Glutamatergic neuron (in vitro differentiated cells): ENCODE results near the gene SNX32. TPM values are rescaled to one million over a fixed set of nuclear protein-coding genes. Genes with fewer than 3 reads are reported as not detected.

Experiments
- DNase-seq: peaks from one replicate; pipeline ENCODE4 v3.0.0; 2022
- H3K27ac Mint-ChIP-seq: one replicate; pipeline ENCODE4 v1.8.0; 2020; ENCODE audit warnings: mild to moderate bottlenecking, mixed read lengths, inconsistent platforms; ENCODE audit not compliant: unreplicated experiment
- H3K27me3 Mint-ChIP-seq: one replicate; pipeline ENCODE4 v1.8.0; 2020; ENCODE audit warnings: mild to moderate bottlenecking, moderate library complexity, mixed read lengths, inconsistent platforms; ENCODE audit not compliant: unreplicated experiment
- H3K36me3 Mint-ChIP-seq: one replicate; pipeline ENCODE4 v1.8.0; 2020; ENCODE audit warnings: mild to moderate bottlenecking, mixed read lengths, inconsistent platforms; ENCODE audit not compliant: unreplicated experiment
- H3K4me1 Mint-ChIP-seq: one replicate; pipeline ENCODE4 v1.8.0; 2020; ENCODE audit warnings: mild to moderate bottlenecking, low read depth, mixed read lengths, inconsistent platforms; ENCODE audit not compliant: unreplicated experiment
- H3K4me3 Mint-ChIP-seq: one replicate; pipeline ENCODE4 v1.8.0; 2020; ENCODE audit warnings: mild to moderate bottlenecking, mixed read lengths, inconsistent platforms; ENCODE audit not compliant: unreplicated experiment
- H3K9me3 Mint-ChIP-seq: one replicate; pipeline ENCODE4 v1.8.0; 2020; ENCODE audit warnings: mild to moderate bottlenecking, moderate library complexity, mixed read lengths, inconsistent platforms; ENCODE audit not compliant: unreplicated experiment
- CTCF ChIP-seq: fragments of 200-600 bp; sonication (generic); IDR thresholded peaks from one replicate; pipeline ENCODE4 v1.5.0; 2021; ENCODE audit not compliant: partially characterized antibody, unreplicated experiment
- total RNA-seq: library from RNA; stranded (reverse); fragmentation: NEBNext Ultra II Directional; extraction: Animal tissue kit (Norgen Biotek cat#: 25700); gene quantifications from one replicate; pipeline ENCODE4 v1.2.1, GENCODE V29; 2021; ENCODE audit not compliant: unreplicated experiment

The SNX32 gene
- total RNA-seq, 1 donor from 2014 or later, result 14.7 TPM

GRCh38 chr11:65865550-65866172 lies 31.9 kb downstream of the SNX32 start:
- Mint-ChIP-seq H3K27ac (no peak overlapping the region), H3K9me3 (peaks cover 13% of the 10 kb centered on the region), H3K27me3 (peaks cover 25% of the 10 kb centered on the region), H3K4me3 (no peak overlapping the region), H3K36me3 (peaks cover 4% of the 10 kb centered on the region), H3K4me1 (peaks cover 20% of the 10 kb centered on the region)
- DNase-seq, result no peak
- no peak for TF ChIP-seq CTCF

DNA sequence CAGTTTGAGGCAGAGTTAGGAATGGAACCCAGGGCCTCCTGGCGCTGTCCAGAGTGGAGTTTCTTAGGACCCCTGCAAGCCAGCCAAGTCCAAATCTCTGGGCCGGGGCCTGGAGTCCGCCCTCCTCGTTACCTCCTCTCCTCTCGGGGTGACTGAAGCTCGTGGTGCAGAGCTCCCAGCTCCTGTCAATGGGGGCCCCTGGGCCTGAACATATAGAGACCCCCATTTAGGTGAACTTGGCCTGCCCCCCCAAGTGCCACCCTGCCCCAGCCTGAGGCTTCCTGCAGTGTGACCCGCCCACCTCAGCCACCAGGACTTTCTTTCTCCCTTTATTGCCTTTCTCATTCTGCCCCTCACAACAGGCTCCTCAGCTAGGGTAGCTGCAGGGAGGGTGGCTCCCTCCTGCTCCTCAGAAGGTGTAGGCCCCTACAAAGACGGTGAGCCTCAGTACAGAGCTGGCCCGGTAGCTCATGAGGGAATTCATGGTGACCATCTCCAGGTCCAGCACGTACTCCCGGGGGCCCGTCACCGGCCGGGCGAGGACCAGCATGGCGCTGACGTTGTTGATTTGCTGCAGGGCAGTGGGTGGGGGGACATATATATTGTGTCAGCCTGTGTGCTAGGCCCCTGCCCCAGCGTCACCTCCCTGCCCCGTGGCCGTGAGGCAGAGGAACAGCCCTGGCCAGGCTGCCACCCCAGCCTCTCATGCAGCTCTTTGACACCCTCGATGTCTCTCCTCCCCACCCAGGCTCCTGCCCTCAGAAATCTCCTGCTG lies 32.9 kb downstream of the SNX32 start:
- peaks cover 22% of the 10 kb centered on the region for H3K27me3 Mint-ChIP-seq
- no peak for TF ChIP-seq CTCF
- H3K36me3 Mint-ChIP-seq, result peaks cover 4% of the 10 kb centered on the region
- no peak overlapping the region for H3K4me3 Mint-ChIP-seq
- H3K27ac Mint-ChIP-seq, result no peak overlapping the region
- H3K9me3 Mint-ChIP-seq, result peaks cover 10% of the 10 kb centered on the region
- DNase-seq, result no peak
- peaks cover 23% of the 10 kb centered on the region for H3K4me1 Mint-ChIP-seq

DNA sequence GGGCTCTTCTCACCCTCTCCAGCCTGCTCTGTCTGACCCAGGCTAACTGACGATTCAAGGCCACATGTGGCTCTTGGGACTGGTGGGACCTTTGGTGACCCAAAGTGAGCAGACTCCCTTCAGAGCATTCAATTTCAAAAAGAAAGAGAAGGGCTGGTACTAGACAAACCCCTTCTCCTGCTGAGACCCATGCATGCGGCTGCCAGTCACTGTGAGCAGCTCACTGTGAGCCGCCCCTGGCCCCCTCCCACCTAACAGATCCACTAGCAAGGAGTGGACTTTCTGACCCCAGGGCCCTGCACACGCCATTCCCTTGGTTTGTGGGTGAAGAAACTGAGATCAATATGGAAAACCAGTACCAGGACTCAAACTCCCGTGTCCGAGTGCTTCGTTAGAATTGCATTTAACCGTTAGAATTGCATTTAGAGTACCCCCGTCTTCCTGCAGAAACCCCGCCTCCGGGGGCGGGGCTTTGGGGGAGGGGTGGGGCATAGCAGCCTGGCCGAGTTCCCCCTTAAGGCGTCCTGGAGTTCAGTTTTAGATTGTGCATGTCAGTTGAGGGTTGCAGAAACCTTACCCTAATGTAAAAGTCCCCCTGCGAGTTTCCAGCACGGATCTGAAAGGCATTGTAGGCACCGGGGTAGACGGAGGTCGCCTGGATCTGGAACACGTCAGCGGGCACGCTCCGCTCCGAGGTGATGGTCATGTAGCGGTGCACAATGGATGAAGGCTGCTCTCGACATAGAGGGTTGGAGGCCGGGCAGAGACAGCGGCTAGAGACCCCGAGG lies 33.7 kb downstream of the SNX32 start:
- peak overlapping the region; percentile 62 for H3K27ac Mint-ChIP-seq
- H3K4me3 Mint-ChIP-seq, result peak overlapping the region; percentile 75
- peaks cover 23% of the 10 kb centered on the region for H3K4me1 Mint-ChIP-seq
- H3K36me3 Mint-ChIP-seq, result peaks cover 4% of the 10 kb centered on the region
- peaks cover 8% of the 10 kb centered on the region for H3K9me3 Mint-ChIP-seq
- TF ChIP-seq CTCF, result no peak
- peak; percentile 63 for DNase-seq
- H3K27me3 Mint-ChIP-seq, result peaks cover 23% of the 10 kb centered on the region

- Mint-ChIP-seq H3K4me3 (peak overlapping the region; percentile 75), H3K9me3 (peaks cover 8% of the 10 kb centered on the region), H3K27ac (peak overlapping the region; percentile 62), H3K27me3 (peaks cover 24% of the 10 kb centered on the region), H3K36me3 (no peaks in the 10 kb centered on the region), H3K4me1 (peaks cover 26% of the 10 kb centered on the region)
- DNase-seq, result no peak
- no peak for TF ChIP-seq CTCF
Measured at GRCh38 chr11:65868076-65868667, 34.4 kb downstream of the SNX32 start.
